SIG-M5 (cell line): Measurements from ENCODE around the gene SLC7A8.

Experiments used
- DNase-seq: peaks from one replicate; lab custom pipeline; 2025; lab: John Stamatoyannopoulos, UW

The SLC7A8 gene

DNA sequence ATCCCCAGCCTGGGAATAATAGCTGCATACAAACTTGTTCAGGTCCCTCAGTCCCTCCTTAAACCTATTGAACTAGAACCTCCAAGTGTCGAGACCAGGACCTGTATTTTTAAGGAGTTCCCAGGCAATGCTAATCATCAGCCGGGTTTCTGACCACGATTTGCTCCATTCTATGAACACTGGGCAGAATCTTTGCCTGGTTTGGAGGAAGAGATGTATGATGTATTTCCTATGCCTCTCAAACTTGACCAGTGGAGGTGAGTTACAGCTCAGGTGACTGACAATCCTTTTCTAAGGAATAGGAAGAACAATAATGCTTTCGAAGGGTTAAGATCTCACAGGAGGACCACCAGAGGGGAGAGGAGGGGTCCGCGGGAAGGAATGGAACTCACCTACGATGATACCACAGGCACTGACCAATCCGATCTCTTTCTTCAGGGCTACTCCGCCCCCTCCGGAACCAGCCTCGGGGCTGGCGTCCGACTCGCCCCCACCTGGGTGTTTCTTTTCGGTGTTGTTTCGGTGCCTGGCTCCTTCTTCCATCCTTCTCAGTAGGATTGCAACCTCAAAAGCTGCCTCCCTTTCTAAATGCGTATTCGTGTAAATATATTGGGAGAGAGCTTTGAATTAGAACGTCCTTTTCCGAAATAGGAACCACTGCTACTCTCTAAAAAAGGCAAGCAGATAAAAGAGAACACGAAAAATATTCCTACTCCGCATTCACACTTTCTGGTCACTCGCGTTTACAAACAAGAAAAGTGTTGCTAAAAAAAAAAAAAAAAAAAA lies 895 bp downstream of the SLC7A8 start:
- no peak for DNase-seq

DNA sequence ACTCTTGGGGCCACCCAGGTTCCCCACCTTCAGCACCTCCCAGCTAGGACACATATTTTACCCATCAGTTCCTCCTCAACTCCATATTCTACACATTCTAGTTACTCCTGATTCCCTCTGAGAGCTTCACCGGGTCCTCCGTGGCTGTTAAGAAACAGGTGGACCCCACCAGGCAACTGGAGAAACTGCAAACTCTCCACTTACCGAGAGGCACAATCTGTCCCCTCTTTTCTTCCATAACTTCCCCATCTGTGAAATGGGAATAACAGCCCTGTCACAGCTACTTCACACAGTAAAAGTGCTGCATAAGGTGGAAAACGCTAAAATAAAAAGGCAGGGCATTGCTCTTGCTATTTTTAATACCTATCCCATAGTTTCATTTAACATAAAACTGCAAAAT lies 1.5 kb downstream of the SLC7A8 start:
- no peak for DNase-seq

DNA sequence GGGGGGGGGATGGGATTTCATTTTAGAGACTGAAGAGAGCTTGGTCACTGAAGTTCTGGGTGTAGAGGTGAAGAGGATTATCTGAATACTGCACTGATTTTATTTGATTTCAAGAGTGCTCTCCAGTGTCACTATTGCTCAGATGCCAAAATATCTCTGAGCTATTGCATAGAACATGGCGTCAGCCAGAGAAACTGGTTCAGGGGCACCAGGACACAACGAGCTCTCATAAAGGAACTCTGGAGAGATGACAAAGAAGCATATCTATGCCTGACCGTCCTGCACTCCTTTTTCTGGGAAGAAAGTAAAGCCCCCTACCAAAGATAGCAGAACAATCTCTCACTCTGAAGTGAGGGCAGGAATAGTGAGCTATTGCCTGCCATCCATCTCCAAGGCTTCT lies 2.0 kb downstream of the SLC7A8 start:
- DNase-seq = no peak

DNA sequence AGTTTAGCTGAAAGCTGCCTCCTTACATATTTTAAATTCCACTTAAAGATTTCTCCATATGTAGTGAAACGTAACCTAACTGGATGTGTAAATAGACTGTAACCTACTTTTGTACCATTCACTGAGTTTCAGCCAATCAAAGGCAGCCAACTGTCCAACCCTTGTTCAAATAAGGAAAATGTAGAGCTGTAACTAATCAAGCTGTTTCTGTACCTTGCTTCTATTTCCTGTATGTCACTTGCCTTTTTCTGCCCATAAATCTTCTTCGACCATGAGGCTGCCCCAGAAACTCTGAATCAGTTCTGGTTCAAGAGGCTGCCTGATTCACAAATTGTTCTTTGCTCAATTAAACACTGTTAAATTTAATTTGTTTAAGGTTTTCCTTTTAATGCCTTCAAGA lies 6.3 kb downstream of the SLC7A8 start:
- DNase-seq = no peak

DNA sequence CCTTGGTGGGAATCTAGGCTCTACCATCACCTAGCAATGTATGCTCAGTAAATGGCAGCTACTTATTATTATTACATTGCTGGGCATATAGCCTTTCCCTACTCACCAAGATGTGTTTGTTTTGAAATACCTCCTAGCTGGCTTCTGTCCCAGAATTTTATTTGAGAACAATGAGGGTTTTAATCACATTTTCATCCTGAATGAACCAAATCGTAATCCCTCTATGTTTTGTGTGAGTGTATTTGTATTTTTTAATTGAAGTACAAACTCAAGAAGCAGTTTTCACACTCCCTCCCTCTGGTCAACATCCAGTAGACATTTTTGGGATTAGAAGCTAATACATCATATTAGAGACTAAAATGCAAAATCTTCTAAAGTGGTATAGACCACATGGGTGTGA lies 7.6 kb downstream of the SLC7A8 start:
- DNase-seq = no peak

DNA sequence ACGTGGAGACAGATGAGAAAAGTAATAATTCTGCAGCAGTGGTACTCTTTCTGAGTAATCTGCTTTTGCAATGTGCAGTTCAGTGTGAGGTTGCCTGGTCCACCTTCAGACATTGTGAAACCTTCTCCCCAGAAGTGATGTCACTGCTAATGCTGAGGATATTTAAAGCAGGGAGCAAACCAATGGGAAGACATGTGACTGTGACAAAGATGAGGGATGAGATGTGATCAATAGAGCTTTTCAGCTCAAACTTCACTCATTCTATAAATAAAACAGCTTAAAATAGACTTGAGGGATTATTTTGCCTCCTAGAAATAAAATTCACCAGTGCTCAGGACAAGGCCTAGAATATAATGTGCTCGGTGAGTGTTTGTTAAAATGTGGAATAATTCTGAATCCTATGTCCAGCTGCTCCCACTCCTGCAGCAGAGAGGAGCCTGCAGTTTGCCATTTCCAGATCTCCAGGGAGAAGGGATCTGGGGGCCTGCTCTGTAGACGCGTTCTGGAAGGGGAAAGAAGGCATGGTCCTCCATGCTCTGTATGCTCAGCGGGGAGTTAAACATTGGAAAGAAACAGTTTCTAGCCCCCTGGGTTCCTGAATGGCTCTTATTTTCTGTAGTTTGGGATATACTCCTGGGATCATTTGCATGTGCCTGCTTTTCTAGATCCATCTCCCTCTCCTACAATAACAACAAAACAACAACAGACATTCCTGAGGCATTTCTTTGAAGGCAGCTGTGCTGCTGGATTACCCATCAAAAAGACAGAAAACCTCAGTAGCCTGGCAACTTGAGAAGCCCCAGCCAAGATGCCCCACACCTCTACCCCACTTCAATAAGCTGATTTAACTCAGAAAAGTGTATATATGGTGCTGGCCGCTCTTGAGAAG lies 8.9 kb downstream of the SLC7A8 start:
- DNase-seq = no peak

DNA sequence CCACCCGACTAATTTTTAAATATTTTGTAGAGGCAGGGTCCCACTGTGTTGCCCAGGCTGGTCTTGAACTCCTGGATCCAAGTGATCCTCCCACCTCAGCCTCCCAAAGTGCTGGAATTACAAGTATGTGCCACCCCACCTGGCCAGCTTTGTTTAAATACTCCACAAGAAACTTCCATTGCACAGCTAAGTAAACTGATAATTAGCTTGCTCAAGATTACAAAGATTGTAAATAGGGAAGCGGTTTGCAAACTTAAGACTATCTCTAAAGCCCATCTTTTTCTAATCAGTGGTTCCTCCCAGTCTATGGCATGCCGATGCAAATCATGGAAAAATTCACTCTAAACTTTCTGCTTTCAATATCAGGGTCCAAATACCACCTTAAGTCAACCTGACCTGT lies 9.7 kb downstream of the SLC7A8 start:
- no peak for DNase-seq

DNA sequence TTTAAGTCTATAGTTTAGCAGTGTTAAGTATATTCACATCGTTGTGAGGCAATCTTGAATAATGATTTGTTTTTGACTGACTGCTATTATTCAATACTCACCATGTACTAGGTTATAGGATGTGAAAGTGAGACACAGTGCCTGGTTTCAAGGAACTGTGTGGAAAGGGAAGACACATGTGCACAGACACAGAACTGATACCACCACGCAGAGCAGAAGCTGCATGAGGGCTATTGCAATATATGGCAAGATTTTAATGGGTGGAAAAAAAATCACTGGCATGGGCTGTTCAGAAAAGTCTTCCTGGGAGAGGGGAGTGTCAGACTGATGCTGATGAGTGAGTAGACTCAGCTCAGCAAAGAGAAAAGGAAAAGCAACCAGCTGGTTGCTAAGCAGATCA lies 10.4 kb downstream of the SLC7A8 start:
- peak; percentile 51 for DNase-seq

DNA sequence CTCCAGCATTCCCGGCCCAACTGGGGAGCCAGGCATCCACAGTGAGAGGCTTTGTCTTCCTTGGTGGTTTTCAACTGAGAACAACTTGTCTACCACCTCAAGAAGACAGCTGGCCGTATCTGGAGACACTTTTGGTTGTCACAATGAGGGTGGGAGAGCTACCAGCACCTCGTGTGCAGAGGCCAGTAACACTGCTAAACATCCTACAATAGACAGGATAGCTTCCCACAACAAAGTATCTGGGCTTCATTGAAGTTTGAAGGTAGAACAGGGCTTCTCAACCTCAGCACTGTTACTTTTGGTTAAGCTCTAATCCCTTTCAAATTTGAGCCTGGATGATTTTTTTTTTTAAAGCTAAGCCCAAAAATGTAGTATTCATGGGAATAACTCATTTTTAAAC lies 10.9 kb downstream of the SLC7A8 start:
- DNase-seq = no peak

DNA sequence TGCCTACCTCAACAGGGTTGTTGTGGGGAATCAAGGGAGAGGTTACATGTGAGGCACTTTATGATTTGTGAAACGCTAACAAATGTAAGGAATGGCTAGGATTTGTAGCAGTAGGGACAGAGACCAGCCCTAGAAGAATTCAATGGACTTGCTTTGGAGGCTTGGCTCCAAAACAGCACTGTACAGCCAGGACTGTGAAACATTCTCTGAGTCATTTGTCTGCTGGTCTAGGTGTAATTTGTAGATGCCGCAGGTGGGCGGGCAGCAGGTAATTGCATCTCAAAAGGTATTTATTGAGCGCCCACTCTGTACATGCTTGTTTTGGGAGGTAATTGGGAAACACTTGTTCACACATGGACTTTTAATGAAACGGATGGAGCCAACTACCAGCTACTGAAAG lies 11.4 kb downstream of the SLC7A8 start:
- DNase-seq = no peak

DNA sequence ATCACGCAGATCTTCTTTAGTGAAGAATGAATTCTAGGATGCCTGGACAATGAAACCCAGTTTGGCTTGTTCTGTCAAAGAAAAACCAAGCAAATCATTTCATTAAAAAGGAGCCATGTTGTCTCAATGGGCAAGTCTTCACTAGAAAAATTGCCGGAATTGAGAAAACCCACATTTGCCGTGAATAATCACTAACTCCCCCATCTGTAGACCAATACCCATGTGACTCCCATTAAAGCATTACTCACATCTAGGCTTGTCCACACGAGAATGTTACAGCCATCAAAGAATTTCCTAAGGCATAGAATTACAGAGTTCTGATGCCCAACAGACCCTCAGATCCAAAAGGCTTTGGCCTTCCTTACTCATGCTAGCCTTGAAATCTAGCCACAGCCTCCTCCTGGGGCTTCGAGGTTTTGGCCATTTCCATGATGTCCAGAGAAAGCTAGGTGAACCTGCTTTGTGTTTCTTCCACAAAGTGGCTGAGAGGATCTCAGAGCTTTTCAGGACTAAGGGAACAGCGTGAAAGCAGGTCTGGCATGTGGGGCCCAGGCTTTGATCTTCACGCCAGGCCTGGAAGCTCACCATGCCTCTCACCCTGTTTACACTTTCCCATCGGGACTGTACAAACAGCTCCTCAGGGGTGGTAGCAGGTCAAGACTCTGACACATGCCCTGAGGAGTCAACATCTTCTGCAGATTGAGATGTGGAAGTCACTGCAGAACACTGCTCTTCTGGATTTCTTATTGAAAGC lies 12.1 kb downstream of the SLC7A8 start:
- no peak for DNase-seq

DNA sequence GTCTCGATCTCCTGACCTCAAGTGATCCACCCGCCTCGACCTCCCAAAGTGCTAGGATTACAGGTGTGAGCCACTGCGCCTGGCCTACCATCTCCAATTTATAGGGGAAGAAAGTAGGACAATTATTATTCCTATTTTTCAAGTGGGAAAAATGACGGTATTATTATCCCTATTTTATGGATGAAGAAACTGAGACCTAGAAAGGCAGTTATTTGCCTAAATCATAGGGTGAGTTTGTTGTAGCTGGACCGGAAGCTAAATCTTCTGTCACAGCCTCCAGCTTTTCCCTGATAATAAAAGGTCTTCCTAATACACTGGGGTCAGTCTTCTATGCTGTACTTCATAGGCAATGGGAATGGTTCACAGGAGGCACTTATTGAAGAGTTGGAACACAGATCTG lies 13.8 kb downstream of the SLC7A8 start:
- DNase-seq = no peak

DNA sequence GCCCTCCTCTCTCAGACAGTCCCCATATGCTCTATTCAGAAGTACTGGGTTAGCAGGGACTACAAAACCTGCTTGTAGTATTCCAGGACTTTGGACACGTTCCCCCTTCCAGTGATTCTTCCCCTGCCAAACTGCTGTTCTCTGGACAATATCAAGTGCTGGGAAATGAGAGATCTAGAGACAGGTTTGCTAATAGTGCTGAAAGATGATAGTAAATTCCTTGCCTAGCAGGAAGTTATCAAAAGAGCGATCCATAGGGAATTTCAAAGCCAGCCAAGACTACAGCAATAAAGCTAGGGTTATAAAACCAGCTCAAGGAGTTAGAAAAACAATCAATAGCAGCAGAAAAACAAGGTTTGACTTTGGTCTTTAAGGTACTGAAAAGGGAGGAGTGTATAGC lies 15.2 kb downstream of the SLC7A8 start:
- DNase-seq = no peak

DNA sequence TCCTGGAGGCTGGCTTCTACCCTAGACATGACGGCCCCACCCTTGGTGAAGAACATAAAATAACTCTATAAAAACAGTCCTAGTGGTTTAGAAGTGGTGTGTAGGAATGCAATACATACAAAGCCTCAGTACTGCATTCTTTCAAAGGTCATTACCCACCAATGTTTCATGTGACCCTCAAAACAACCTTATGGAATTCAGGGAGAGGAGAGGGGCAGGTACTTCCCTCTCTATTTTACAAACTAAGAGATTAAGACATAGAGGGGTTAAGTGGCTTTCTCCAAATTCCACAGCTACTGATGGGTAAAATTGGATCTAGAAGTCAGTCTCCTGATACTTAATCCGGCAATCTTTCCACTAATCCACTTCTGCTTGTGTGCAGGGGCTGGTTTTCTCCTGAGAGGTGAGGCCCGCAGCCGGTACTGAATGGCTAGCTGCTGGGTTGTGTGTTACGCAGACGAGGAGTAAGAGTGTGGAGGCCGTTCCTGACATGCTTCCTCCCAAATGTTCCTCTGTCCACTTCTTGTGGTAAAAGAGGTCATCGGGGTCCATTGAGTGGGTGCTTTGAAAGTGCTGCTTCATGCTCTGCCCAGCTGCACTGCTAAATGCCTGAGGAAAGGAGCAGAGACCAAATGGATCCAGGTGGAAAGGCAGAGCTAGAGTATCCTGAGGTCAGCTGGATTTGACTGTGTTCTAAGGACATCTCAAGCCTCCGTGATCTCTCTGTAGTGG lies 16.2 kb downstream of the SLC7A8 start:
- DNase-seq = no peak

DNA sequence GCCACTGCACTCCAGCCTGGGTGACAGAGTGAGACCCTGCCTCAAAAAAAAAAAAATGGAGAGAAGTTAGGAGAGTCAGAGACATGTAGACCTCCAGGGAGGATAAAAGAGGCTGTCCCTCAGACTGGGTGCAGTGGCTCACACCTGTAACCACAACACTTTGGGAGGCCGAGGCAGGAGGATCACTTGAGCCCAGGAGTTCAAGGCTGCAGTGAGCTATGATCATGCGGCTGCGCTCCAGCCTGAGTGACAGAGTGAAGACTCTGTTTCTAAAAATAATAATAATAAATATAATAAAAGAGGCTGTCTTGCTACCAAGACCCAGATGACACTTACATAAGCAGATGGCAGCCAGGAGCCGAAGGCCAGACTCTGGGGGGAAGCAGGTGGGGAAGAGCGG lies 18.5 kb downstream of the SLC7A8 start:
- DNase-seq = no peak

DNA sequence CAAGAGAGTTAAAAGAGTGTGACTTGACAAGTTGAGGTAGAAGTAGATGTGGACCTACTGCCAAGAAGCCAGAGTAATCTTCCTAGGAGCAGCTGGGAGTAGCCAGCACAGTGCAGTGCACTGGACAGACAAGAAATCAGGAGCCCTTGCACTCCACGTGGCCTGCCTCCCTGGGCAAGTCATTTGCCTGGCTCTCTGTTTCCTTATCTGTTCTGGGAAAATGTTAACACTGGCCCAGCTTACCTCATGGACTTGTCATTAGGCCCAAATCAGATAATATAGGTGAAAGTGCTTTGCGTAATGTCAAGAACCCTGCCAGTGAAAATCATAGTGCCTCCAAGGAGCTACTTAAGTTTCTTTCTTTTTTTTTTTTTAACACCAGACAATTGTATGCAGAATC lies 19.2 kb downstream of the SLC7A8 start:
- DNase-seq = no peak

DNA sequence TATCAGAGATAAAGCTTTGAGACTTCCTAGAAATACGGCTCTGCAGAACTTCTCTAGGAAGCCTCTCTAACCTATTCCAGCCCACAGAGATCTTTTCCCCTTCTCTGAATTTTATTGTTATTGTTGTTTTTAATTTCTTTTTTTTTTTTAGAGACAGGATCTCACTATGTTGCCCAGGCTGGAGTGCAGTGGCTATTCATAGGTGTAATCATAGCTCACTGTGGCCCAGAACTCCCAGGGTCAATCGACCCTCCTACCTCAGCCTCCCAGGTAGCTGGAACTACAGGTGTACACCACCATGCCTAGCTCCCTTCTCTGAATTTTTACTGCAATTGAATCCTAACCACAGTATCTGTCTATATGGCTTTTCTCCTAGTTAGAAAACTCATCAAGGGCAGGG lies 19.6 kb downstream of the SLC7A8 start:
- no peak for DNase-seq

DNA sequence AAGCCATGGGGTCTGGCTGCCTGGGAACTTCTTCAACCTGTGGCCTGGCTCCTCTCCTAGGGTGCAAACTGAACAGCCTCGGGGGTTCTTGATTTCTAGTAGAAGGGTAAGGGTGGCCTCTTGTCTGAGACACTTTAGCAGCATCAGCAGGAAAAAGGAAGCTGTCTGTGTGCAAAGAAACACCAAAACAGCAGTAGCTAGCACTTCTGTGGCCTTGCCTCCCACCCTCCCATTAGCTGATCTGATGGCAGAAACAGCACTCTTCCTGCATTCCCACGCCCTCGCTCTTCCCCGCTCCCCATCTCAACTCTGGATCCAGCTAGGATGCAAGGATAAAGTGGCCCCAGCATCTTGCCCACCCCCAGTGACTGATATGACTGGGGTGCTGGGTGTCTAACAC lies 20.7 kb downstream of the SLC7A8 start:
- DNase-seq = no peak

DNA sequence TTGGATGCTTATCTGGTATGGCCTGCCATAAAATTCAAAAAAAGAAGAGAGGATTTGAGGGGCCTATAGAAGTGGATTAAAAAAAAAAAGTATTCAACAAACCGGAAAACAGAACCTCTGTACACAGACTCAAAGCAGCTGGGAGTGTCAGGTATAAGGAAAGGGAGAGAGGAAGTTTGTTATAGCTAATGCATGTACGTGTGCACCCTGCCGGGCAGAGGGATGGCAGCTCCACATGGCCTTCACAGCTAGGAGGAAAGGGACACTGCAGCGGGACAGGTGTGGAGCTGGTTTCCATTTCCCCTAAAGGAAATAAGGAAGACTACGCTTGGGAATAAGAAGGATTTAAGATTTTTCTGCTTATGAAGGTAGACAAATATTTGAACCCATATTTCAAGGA lies 21.5 kb downstream of the SLC7A8 start:
- DNase-seq = no peak

DNA sequence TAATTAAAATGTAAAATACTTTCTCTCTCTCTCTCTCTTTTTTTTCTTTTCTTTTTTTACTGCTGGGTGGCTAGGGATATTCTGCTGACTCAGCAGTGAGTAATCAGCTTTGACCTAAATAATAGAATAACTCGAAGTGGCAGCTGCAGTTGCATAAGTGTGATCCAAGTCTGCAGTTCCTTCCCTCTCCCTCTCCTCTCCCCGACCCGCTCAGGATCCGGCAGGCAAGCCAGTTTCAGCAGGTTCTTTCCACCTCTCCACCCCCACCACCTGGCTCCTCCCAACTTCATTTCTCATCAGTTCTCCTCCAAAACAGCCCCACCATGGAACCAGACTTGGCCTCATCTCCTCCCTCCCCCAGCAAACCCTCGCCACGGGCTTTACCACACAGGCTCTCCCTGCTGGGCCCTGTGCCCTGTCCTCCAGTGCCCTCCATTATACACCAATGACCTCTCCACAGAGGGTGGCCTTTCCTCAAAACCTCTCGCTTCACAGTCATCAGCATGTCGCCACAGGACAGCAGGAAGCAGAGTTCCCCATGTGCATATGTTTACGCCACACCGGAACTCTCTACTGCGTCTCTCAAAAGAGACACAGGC lies 22.4 kb downstream of the SLC7A8 start:
- DNase-seq = no peak

DNA sequence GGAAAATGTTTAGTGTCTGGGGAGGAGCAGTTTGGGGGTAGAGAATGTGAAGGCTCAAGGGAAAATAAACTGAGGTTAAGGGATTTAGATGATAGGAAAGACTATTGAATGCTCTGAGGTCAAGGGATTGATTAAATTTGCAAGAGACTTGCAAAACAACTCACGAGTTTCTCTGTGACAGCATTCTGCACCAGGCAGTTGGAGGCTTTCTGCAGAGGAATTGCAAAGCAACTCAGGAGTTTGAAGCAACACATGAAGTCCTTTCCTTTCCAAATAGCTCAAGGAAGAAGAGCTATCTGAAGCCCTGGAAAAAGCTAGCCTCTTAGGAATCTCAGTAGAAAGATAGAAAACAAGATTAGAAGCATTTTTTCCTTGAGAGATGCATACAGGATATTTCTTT lies 23.9 kb downstream of the SLC7A8 start:
- DNase-seq = no peak

DNA sequence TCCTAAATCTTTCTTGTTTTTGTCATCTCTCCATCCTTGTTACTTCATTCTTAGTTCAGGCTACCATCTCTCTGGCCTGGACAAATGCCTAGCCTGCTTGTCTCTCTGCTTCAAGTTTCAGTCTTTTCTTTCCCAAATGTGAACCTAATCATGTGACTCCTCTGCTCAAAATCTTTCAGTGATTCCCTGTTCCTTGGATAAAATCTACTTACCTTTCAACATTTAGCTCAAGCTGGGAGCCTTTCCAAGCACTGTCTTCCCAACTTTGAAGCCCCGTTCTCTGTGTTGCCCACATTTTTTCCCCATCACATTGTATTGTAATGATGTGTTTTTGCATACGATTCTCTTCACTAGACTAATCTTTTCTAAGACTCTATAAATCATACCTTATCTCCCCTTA lies 24.7 kb downstream of the SLC7A8 start:
- DNase-seq = no peak
